ENCODE data around the gene PACSIN2.
"Not testable (repeated sequence)": the region's sequence is repeated elsewhere in the genome, so short reads cannot be mapped to it uniquely, and the experiment has no call there.

Gene PACSIN2

GRCh38 chr22:42925598-42925997 is 89.4 kb downstream of the PACSIN2 start:
- Histone ChIP-seq H3K79me2 (ENCODE audit: control insufficient read depth, low read length) (peaks cover 78% of the 10 kb centered on the region), H3K4me3 (ENCODE audit: low read length) (no peak overlapping the region), H3K4me1 (ENCODE audit: control insufficient read depth, low read length) (peaks cover 21% of the 10 kb centered on the region)

GRCh38 chr22:42925031-42925430 is 89.9 kb downstream of the PACSIN2 start:
- not testable (repeated sequence) for H3K4me2 ChIP-seq (ENCODE audit: low read length); H3K9me3 ChIP-seq (ENCODE audit: control insufficient read depth, insufficient read depth, low read length); H3K27me3 ChIP-seq (ENCODE audit: control insufficient read depth, low read length); H3K4me3 ChIP-seq (ENCODE audit: low read length); H3K9me2 ChIP-seq (replicated peaks; ENCODE audit: control insufficient read depth, low read length); H3F3A ChIP-seq (ENCODE audit: control insufficient read depth, insufficient read depth); H3K36me3 ChIP-seq (ENCODE audit: control insufficient read depth, low read length); H3K27ac ChIP-seq (ENCODE audit: low read depth, low read length); H4K20me1 ChIP-seq (ENCODE audit: control insufficient read depth, insufficient read depth, low read depth, low read length)
- H3K4me1 ChIP-seq (ENCODE audit: control insufficient read depth, low read length) = peaks cover 21% of the 10 kb centered on the region
- H3K79me2 ChIP-seq (ENCODE audit: control insufficient read depth, low read length) = peaks cover 78% of the 10 kb centered on the region

More at GRCh38 chr22:42925598-42925997, 89.4 kb downstream of the PACSIN2 start:
- no peaks in the 10 kb centered on the region for H3K9me2 ChIP-seq (replicated peaks; ENCODE audit: control insufficient read depth, low read length)
- no peaks in the 10 kb centered on the region for H3K36me3 ChIP-seq (ENCODE audit: control insufficient read depth, low read length)
- no peaks in the 10 kb centered on the region for H3F3A ChIP-seq (ENCODE audit: control insufficient read depth, insufficient read depth)
- H3K27me3 ChIP-seq (ENCODE audit: control insufficient read depth, low read length) = no peaks in the 10 kb centered on the region
- H4K20me1 ChIP-seq (ENCODE audit: control insufficient read depth, insufficient read depth, low read depth, low read length) = no peaks in the 10 kb centered on the region
- TF ChIP-seq CTCF (IDR thresholded peaks at IDR 0.05; ENCODE audit: low read depth, low read length, poor library complexity, severe bottlenecking) = no peak
- TF ChIP-seq EZH2phosphoT487 (IDR thresholded peaks at IDR 0.05; ENCODE audit: borderline replicate concordance, low read length) = no peak
- no peak overlapping the region for H3K27ac ChIP-seq (ENCODE audit: low read depth, low read length)
- no peaks in the 10 kb centered on the region for H3K9me3 ChIP-seq (ENCODE audit: control insufficient read depth, insufficient read depth, low read length)
- no peak overlapping the region for H3K4me2 ChIP-seq (ENCODE audit: low read length)

- Histone ChIP-seq H3K36me3 (ENCODE audit: control insufficient read depth, low read length) (no peaks in the 10 kb centered on the region), H3K79me2 (ENCODE audit: control insufficient read depth, low read length) (peaks cover 73% of the 10 kb centered on the region), H3K9me2 (replicated peaks; ENCODE audit: control insufficient read depth, low read length) (no peaks in the 10 kb centered on the region), H3F3A (ENCODE audit: control insufficient read depth, insufficient read depth) (no peaks in the 10 kb centered on the region), H3K4me2 (ENCODE audit: low read length) (no peak overlapping the region), H3K27ac (ENCODE audit: low read depth, low read length) (no peak overlapping the region), H4K20me1 (ENCODE audit: control insufficient read depth, insufficient read depth, low read depth, low read length) (no peaks in the 10 kb centered on the region), H3K4me1 (ENCODE audit: control insufficient read depth, low read length) (peaks cover 21% of the 10 kb centered on the region), H3K27me3 (ENCODE audit: control insufficient read depth, low read length) (no peaks in the 10 kb centered on the region), H3K9me3 (ENCODE audit: control insufficient read depth, insufficient read depth, low read length) (no peaks in the 10 kb centered on the region), H3K4me3 (ENCODE audit: low read length) (no peak overlapping the region)
- TF ChIP-seq CTCF (IDR thresholded peaks at IDR 0.05; ENCODE audit: low read depth, low read length, poor library complexity, severe bottlenecking) (no peak), EZH2phosphoT487 (IDR thresholded peaks at IDR 0.05; ENCODE audit: borderline replicate concordance, low read length) (no peak)
Measured at GRCh38 chr22:42924436-42924835, 90.5 kb downstream of the PACSIN2 start.

GRCh38 chr22:42922374-42923191 is 92.4 kb downstream of the PACSIN2 start:
- Histone ChIP-seq H3F3A (ENCODE audit: control insufficient read depth, insufficient read depth) (no peaks in the 10 kb centered on the region), H3K9me2 (replicated peaks; ENCODE audit: control insufficient read depth, low read length) (no peaks in the 10 kb centered on the region), H3K4me2 (ENCODE audit: low read length) (peak overlapping the region; percentile 28), H3K4me1 (ENCODE audit: control insufficient read depth, low read length) (peaks cover 21% of the 10 kb centered on the region), H3K4me3 (ENCODE audit: low read length) (peak overlapping the region; percentile 24), H3K36me3 (ENCODE audit: control insufficient read depth, low read length) (no peaks in the 10 kb centered on the region), H3K27me3 (ENCODE audit: control insufficient read depth, low read length) (no peaks in the 10 kb centered on the region), H3K79me2 (ENCODE audit: control insufficient read depth, low read length) (peaks cover 73% of the 10 kb centered on the region), H4K20me1 (ENCODE audit: control insufficient read depth, insufficient read depth, low read depth, low read length) (0 out of 2 replicates have a peak, but pooled peaks cover 4% of the 10 kb centered on the region), H3K9me3 (ENCODE audit: control insufficient read depth, insufficient read depth, low read length) (no peaks in the 10 kb centered on the region), H3K27ac (ENCODE audit: low read depth, low read length) (peak overlapping the region; percentile 43)
- TF ChIP-seq EZH2phosphoT487 (IDR thresholded peaks at IDR 0.05; ENCODE audit: borderline replicate concordance, low read length) (no peak), CTCF (IDR thresholded peaks at IDR 0.05; ENCODE audit: low read depth, low read length, poor library complexity, severe bottlenecking) (no peak)

Measured in DOHH2 (cell line).